ENCODE measurements around the gene RPL13A. TPM values are rescaled to one million over a fixed set of nuclear protein-coding genes. Genes with fewer than 3 reads are reported as not detected.
A peak's percentile ranks its signal among the peaks of the same experiment; 100 is the strongest.

Gene RPL13A
- total and polyA plus RNA-seq, 9 of the 15 experiments (the other 6 are each of a cell fraction or from before 2014, with no cell fraction given): 1,744 to 5,482 (median 2,949) TPM

DNA sequence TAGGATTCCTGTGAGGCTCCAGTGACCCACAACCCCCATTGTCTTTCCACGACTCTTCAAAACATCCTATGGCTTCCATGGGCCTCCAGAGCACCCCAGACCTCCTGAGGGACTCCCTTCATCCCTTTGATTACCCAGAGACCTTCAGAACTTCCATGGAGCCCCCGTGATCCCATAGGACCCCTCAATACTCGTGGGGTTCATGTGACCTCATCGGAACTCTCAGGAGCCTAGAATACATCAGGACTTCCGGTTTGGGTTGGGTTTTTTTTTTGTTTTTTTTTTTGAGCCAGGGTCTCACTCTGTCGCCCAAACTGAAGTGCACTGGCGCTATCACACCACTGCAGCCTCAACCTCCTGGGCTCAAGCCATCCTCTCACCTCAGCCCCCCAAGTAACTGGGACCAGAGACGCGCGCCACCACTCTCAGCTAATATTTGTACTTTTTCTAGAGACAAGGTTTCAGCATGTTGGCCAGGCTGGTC lies 33.6 kb upstream of the RPL13A start (continued):
- TF ChIP-seq, protein P1, sequence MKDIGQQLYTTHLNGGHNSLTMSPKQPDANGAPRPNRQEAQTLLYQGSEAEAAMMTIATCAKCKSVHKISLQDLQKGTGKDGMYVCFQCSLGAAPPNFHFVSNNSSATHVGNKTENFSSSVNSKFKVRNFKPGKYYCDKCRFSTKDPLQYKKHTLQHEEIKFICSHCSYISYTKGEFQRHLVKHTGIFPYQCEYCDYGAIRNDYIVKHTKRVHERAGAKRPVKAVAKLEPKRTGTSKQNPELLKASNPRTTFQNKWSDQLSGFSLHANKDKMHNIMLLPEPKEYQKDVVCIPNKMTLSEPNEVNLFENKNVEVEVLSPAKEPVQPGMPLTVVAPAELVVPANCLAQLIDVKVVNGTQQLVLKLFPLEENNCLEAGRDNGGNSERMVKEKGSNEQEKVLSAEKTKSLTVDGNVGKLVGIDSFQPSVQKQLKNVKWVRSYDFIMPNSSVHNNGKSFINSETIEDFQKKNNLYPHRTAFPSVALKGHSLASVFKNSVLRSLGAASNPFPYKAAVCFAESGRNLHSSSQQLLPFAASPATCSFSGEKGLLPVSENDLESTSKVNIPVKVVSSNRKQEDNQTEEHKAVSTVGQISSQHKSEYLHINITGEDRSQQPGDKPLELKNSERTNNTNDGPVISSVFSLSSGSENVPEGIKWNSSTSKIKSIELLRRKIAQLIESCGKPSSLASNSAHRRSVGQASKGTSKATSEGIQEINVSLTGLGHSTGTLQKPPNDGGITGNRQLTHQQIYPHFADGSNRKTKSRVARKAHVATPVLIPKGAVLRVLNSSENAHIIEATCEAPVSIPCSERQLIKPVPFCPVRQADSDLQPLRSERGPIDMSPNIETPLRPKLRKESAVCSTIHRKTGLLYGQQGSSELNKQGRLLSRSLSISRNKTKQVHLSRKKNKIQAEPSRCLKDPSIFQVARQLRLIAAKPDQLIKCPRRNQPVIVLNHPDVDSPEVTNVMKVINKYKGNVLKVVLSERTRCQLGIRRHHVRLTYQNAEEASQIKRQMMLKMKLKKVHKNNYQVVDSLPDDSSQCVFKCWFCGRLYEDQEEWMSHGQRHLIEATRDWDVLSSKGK (CRISPR knock-in tag; IDR thresholded peaks at IDR 0.05): no peak
- TF ChIP-seq PHB2 (IDR thresholded peaks at IDR 0.05; ENCODE audit: low read depth) (0 out of 2 replicates have a peak, but pooled peaks have one; percentile 24), ETV1 (tag; conservative IDR thresholded peaks at IDR 0.05; ENCODE audit: low read depth) (peak; percentile 84; the same call in 1 of the 2 replicates), POLR2H (tag; IDR thresholded peaks at IDR 0.05; ENCODE audit: low read depth) (peak; percentile 87), HDAC1 (IDR thresholded peaks at IDR 0.05) (no peak), SNRNP70 (optimal IDR thresholded peaks at IDR 0.05; ENCODE audit: low read depth, low read length) (no peak), SUPT5H (IDR thresholded peaks at IDR 0.05) (no peak), ZNF778 (CRISPR knock-in tag; IDR thresholded peaks at IDR 0.05) (no peak), ELF1 (tag; IDR thresholded peaks at IDR 0.05) (peak; percentile 81), ZBTB17 (CRISPR knock-in tag; IDR thresholded peaks at IDR 0.05) (no peak), PPARD (CRISPR knock-in tag; IDR thresholded peaks at IDR 0.05) (no peak)
- TF ChIP-seq, protein P2, sequence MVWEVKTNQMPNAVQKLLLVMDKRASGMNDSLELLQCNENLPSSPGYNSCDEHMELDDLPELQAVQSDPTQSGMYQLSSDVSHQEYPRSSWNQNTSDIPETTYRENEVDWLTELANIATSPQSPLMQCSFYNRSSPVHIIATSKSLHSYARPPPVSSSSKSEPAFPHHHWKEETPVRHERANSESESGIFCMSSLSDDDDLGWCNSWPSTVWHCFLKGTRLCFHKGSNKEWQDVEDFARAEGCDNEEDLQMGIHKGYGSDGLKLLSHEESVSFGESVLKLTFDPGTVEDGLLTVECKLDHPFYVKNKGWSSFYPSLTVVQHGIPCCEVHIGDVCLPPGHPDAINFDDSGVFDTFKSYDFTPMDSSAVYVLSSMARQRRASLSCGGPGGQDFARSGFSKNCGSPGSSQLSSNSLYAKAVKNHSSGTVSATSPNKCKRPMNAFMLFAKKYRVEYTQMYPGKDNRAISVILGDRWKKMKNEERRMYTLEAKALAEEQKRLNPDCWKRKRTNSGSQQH (CRISPR knock-in tag; IDR thresholded peaks at IDR 0.05): peak; percentile 76; the same call in 1 of the 2 replicates
- TF ChIP-seq, protein P3, sequence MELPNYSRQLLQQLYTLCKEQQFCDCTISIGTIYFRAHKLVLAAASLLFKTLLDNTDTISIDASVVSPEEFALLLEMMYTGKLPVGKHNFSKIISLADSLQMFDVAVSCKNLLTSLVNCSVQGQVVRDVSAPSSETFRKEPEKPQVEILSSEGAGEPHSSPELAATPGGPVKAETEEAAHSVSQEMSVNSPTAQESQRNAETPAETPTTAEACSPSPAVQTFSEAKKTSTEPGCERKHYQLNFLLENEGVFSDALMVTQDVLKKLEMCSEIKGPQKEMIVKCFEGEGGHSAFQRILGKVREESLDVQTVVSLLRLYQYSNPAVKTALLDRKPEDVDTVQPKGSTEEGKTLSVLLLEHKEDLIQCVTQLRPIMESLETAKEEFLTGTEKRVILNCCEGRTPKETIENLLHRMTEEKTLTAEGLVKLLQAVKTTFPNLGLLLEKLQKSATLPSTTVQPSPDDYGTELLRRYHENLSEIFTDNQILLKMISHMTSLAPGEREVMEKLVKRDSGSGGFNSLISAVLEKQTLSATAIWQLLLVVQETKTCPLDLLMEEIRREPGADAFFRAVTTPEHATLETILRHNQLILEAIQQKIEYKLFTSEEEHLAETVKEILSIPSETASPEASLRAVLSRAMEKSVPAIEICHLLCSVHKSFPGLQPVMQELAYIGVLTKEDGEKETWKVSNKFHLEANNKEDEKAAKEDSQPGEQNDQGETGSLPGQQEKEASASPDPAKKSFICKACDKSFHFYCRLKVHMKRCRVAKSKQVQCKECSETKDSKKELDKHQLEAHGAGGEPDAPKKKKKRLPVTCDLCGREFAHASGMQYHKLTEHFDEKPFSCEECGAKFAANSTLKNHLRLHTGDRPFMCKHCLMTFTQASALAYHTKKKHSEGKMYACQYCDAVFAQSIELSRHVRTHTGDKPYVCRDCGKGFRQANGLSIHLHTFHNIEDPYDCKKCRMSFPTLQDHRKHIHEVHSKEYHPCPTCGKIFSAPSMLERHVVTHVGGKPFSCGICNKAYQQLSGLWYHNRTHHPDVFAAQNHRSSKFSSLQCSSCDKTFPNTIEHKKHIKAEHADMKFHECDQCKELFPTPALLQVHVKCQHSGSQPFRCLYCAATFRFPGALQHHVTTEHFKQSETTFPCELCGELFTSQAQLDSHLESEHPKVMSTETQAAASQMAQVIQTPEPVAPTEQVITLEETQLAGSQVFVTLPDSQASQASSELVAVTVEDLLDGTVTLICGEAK (IDR thresholded peaks at IDR 0.05): peak; percentile 50
- TF ChIP-seq, protein P3 (CRISPR knock-in tag; IDR thresholded peaks at IDR 0.05): no peak
